GM20000 (cell line): ENCODE results near the gene MRPL24.

Experiments
- DNase-seq: peaks from one replicate; pipeline ENCODE4 v3.0.0; 2012; ENCODE audit warnings: low spot score
- TF ChIP-seq, protein P1 (sequence below): IDR thresholded peaks from 2 replicates; pipeline ENCODE4 v1.5.1; 2012; ENCODE audit warnings: mild to moderate bottlenecking, control low read depth; ENCODE audit errors: extremely low read depth, missing control alignments

MRPL24 gene

DNA sequence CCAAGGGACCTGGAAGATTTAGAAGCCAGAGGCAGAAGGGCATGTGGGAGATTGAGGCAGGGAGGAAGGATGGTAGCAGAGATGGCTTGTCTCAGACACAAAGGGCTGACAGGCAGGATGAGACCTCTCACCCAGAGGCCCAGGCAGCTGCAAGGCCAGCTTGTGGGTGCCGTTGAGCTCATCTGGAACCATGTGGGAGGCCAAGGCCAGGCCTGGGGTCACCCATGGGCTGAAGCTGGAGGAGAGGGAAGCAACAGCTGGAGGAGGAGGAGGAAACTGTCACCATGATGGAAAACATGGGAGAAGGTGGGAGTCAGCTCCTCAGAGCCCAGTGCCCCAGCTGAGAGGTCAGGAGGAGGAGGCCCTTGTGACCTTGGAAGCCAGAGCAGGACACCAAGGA, 41.9 kb downstream of the MRPL24 start:
- no peak for DNase-seq
- TF ChIP-seq, protein P1, sequence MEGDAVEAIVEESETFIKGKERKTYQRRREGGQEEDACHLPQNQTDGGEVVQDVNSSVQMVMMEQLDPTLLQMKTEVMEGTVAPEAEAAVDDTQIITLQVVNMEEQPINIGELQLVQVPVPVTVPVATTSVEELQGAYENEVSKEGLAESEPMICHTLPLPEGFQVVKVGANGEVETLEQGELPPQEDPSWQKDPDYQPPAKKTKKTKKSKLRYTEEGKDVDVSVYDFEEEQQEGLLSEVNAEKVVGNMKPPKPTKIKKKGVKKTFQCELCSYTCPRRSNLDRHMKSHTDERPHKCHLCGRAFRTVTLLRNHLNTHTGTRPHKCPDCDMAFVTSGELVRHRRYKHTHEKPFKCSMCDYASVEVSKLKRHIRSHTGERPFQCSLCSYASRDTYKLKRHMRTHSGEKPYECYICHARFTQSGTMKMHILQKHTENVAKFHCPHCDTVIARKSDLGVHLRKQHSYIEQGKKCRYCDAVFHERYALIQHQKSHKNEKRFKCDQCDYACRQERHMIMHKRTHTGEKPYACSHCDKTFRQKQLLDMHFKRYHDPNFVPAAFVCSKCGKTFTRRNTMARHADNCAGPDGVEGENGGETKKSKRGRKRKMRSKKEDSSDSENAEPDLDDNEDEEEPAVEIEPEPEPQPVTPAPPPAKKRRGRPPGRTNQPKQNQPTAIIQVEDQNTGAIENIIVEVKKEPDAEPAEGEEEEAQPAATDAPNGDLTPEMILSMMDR = no peak

DNA sequence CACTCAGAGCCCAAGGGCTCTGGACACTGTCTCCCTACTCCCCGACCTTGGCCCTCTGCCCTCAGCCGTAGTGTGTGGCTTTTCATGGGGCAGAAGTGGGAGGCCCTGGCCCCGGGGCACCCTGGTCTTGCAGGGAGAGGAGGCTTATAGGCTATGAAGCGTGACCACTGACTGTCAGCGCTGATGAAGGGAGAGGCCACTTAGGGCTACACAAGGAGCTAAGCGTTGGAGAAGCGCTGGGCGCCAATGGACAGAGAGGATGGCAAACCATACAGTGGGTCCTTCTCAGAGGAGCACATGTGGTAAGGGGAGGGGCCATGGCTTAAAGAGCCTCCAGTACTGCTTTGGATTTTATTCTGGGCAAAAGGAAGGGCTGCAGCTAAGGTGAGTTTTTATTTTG, 43.4 kb downstream of the MRPL24 start:
- TF ChIP-seq, protein P1 = no peak
- no peak for DNase-seq

- no peak for DNase-seq
- TF ChIP-seq, protein P1 = no peak
Observed at GRCh38 chr1:156696755-156697154, 44.1 kb downstream of the MRPL24 start.

DNA sequence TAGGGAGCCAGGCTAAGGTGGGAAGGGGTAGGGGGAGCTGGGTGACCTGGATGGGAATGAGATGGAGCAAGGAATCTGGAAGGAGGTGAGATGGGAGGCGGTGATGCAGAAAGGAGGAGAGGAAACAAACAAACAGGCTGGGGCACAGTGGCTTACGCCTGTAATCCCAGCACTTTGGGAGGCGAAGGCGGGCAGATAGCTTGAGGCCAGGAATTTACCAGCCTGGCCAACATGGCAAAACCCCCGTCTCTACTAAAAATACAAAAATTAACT, 46.3 kb downstream of the MRPL24 start:
- DNase-seq = no peak
- TF ChIP-seq, protein P1 = no peak

DNA sequence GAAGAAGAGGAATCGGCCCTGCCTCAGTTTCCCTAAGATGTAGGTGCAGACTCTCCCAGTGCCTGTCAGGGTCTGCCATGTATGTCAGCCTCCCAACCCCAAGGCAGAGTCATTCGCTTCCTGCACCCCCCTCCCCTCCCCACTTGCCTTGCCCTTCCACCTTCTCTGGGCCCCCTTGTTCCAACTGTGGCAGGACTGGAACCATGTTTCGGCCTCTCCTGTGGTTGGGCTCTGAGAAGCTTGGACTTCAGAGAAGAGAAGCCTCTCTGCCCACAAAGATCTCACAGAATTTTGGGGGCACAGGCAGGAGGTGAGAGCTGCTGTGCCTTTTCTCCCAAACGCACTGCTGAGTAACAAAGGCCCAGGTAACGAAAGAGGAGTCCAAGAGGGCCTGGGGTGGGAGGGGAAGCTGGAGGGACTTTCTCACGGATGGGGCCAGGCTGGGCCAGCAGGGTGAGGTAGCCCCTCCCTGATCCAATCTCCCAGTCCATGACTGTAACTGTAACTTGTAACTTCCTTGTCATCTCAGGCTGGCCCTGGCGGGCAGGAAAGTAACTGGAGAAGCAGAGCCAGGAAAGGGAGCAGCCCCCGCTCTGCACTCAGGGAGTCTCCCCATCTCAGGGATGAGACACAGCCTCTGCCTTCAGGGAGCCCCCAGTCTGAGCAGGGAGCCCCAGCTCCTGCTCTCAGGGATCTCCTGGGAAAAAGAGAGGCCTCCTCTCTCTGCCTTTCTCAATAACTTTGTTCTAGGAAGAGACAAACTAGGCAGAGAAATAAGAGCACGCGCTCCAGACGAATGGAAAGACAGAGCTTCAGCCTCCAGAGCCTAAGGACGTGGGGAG, 46.8 kb downstream of the MRPL24 start:
- TF ChIP-seq, protein P1 = no peak
- DNase-seq = no peak

- no peak for DNase-seq
Observed at GRCh38 chr1:156692925-156693847, 47.7 kb downstream of the MRPL24 start.

GRCh38 chr1:156692441-156692924, 48.4 kb downstream of the MRPL24 start:
- TF ChIP-seq, protein P1 = no peak
- DNase-seq = no peak

More at GRCh38 chr1:156692925-156693847, 47.7 kb downstream of the MRPL24 start:
- TF ChIP-seq, protein P1 = no peak
